Gastrocnemius medialis (tissue), 4 donors: Measurements from ENCODE around the gene DSCAML1.

Experiments
- POLR2A ChIP-seq, 2 donors: fragments of 450-650 bp; IDR thresholded peaks; one replicate each; pipeline ENCODE4 v1.6.1; 2017; ENCODE audit warnings: antibody characterized with exemption in 2 of 2, mild to moderate bottlenecking in 2 of 2, moderate library complexity in 2 of 2
- TF ChIP-seq, protein P1 (sequence below), 5 experiments: fragments of 450-650 bp in 3 of 5; fragments of 200-600 bp in 2 of 5; sonication (generic) in 2 of 5; IDR thresholded peaks in 4 of 5; conservative IDR thresholded peaks in 1 of 5; 1 replicate in 4 of 5; 2 replicates in 1 of 5; pipeline ENCODE4 v1.5.1; 2016 to 2019; ENCODE audit warnings: antibody characterized with exemption in 5 of 5, mild to moderate bottlenecking in 3 of 5, moderate library complexity in 3 of 5

DNA sequence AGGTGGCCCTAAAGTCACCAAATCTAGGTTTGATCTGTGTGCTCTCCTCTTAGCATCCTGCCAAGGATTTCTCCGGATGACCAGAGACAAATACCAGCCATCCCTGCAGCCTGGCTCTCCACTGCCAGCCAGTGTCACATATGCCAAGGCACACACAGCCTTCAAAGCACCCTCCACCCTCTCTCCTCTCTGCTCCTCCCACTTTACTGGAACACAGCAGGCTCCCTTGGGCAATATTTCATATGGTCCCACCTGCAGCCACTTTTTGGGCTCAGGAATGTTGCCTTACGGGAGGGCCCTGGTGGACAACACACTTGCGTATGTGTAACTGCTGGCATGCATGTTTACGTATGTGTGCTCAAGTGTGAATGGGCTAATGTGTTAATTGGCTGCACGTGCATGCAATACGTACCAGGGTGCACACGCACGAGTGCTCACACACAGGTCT lies 285.5 kb downstream of the DSCAML1 start:
- TF ChIP-seq, protein P1, sequence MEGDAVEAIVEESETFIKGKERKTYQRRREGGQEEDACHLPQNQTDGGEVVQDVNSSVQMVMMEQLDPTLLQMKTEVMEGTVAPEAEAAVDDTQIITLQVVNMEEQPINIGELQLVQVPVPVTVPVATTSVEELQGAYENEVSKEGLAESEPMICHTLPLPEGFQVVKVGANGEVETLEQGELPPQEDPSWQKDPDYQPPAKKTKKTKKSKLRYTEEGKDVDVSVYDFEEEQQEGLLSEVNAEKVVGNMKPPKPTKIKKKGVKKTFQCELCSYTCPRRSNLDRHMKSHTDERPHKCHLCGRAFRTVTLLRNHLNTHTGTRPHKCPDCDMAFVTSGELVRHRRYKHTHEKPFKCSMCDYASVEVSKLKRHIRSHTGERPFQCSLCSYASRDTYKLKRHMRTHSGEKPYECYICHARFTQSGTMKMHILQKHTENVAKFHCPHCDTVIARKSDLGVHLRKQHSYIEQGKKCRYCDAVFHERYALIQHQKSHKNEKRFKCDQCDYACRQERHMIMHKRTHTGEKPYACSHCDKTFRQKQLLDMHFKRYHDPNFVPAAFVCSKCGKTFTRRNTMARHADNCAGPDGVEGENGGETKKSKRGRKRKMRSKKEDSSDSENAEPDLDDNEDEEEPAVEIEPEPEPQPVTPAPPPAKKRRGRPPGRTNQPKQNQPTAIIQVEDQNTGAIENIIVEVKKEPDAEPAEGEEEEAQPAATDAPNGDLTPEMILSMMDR (IDR thresholded peaks at IDR 0.05 in 4 of 5, conservative IDR thresholded peaks at IDR 0.05 in 1 of 5): no peak
- TF ChIP-seq POLR2A (IDR thresholded peaks at IDR 0.05): no peak
